GM15510 (cell line): ENCODE results near the gene CHADL.

Source experiments
- POLR2A ChIP-seq: IDR thresholded peaks from 3 replicates; pipeline ENCODE4 v1.6.1; 2011; ENCODE audit warnings: borderline replicate concordance; ENCODE audit not compliant: insufficient read length; ENCODE audit errors: extremely low read depth

The CHADL gene

DNA sequence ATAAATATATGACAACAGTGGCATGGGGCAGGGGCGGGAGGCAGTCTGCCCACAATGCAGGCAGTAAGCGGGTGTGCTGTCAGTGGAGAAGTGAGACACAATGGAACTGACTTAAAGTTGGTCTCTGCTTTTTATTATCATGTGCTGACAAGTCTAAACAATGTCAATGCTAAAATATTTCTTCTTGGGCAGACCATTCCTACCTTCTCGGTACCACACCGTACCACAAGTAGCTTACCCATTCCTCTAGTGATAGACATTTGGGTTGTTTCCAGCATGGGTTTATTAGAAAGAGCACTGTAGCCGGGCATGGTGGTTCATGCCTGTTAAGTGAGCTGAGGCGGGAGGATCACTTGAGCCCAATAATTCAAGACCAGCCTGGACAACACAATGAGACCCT, 2.6 kb upstream of the CHADL start:
- no peak for TF ChIP-seq POLR2A

GRCh38 chr22:41242396-41243117, 1.8 kb upstream of the CHADL start:
- TF ChIP-seq POLR2A: no peak

DNA sequence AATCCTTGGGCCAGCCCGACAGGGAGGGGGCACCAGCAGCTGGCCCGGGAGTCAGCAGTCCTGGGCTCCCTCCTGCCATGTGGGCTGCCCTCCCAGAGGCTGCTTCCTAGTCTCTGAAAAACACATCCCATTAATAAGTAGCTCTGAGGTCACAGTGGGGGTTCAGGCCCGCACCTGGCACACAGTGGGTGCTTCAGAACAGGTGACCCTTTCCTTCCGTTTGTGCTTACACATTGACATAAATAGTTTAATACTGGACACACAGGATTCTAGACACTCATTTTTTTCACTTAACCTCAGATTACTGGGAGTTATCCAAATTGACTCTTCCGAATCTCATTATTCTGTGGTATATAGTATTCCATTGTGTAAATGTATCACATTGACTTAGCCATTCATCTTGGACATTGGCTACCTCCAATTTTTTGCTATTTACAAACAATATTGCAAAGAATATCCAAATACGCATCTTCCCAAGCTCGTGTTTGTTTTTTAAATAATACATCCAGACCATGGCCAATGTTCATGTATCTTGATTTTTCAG, 474 bp upstream of the CHADL start:
- no peak for TF ChIP-seq POLR2A

DNA sequence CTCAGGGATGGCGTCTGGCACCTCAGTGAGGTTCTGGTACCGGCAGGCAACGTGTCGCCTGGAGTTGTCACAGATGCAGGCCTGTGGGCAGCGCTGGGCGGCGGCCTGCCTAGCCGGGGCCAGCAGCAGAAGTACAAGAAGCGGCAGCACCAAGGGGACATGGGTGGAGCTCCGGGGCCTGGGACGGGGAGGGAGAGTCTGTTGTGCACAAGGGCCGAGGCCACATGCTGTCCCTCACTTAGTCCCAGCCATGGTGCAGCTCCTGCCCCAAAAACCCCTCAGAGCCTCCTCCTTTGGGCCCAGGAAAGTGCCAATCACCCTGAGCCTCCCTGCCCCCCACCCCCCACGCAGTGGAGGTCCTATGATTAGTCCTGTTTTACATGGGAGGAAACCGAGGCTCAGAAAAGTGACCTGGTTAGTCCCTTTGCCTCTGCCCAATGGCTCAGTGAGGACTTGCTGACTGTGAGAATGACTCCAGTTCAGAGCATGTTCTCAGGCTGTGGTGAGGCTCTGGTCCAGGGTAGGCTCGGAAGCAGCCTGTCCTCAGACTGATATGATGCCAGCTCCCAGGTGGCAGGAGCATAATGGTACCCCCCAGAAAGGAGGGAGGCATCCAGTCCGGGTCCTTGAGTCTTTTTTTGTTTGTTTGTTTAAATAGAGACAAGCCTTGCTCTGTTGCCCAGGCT, 1.1 kb downstream of the CHADL start:
- TF ChIP-seq POLR2A: no peak

GRCh38 chr22:41238570-41239442, 1.9 kb downstream of the CHADL start:
- TF ChIP-seq POLR2A: no peak

GRCh38 chr22:41237707-41238569, 2.8 kb downstream of the CHADL start:
- TF ChIP-seq POLR2A: no peak

- TF ChIP-seq POLR2A: no peak
These were observed 3.6 kb downstream of the CHADL start for GRCh38 chr22:41237036-41237706.

GRCh38 chr22:41234815-41235695, 5.7 kb downstream of the CHADL start:
- no peak for TF ChIP-seq POLR2A

- TF ChIP-seq POLR2A: no peak
These were observed 9.4 kb downstream of the CHADL start for GRCh38 chr22:41231369-41231768.

DNA sequence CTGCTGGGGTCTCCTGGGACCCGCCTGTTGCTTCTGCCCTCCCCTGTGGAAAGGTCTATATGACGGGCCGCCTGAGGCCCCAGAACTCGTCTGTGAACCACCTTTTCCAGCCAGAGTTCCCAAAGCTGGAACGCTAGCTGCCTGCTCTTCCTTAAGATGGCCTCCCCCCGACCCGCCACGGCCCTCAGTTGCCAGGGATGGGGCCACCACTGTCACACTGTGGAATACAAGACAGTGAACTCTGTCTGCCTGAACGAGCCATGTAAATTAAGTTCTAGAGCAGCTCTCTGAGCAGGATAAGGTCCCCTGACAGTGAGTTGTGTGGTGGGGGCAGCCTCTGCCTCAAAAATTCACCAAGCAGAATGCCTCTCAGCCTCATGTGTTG, 10.3 kb downstream of the CHADL start:
- no peak for TF ChIP-seq POLR2A

DNA sequence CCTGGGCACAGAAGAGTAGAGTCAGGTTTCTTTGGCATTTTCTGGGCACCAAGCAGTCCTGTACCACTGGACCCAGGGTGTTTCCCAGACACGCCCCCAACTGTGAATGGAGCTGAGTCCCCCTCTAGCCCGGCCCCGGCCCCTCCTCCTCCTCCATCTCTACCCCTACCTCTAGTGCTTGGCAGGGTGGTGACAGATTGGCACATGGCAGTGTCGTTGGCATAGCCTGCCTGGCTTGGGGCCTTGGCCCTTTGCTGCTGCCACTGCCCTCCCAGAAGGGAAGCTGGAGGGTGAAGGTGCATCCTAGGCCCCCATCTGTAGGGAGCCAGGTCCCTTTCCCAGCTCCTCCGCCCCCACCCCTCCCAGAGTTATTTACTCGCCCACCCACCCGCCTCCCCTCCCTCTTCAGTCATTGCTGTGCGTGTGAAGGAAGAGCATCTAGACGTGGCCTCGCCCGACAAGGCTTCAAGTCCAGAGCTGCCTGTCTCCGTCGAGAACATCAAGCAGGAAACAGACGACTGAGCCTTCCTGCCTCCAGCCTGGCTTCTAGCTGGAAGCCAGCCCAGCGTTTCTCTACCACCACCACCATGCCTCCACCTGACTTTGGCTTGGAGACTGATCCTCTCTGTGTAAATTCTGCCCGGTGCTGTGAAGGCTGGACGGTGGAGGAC, 10.9 kb downstream of the CHADL start:
- no peak for TF ChIP-seq POLR2A

DNA sequence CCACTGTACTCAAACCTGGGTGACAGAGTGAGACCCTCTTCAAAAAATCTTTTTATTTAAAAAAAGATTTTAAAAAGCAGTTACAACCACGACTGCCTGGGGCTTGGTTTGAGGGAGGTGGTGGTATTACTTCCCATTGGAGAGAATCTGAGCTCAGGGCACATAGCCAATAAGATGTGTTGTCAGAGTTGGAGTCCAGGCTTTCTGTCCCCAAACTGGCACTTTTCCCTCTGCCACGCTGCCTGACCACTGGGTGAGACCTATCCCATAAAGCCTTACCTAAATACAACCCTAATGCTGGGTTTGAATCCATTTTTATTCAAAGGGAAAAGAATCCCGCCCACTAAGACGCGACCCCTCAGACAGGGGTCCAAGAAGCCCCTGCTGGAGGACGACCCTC, 11.5 kb downstream of the CHADL start:
- no peak for TF ChIP-seq POLR2A
